Uterus (tissue), 2 donors: ENCODE data around the gene PRUNE1.

ENCODE experiments used
- CTCF ChIP-seq, 4 experiments: fragments of 200-600 bp in 2 of 4; fragments of 450-650 bp in 2 of 4; sonication (generic) in 2 of 4; IDR thresholded peaks; one replicate each; pipeline ENCODE4 v1.5.1; 2016 to 2019; ENCODE audit warnings: antibody characterized with exemption in 4 of 4, mild to moderate bottlenecking in 2 of 4, moderate library complexity in 1 of 4
- POLR2A ChIP-seq, 2 donors: fragments of 450-650 bp; IDR thresholded peaks; one replicate each; pipeline ENCODE4 v1.6.1; 2016; ENCODE audit warnings: antibody characterized with exemption in 2 of 2, mild to moderate bottlenecking in 1 of 2, moderate library complexity in 1 of 2

GRCh38 chr1:150995460-150995859, 12.8 kb upstream of the PRUNE1 start:
- TF ChIP-seq CTCF (IDR thresholded peaks at IDR 0.05): no peak
- TF ChIP-seq POLR2A (IDR thresholded peaks at IDR 0.05): no peak
